PC-3 (cell line): ENCODE measurements around the gene LHFPL5.

Experiments used
- EZH2phosphoT487 ChIP-seq: fragments of 300-600 bp; sonication (generic); IDR thresholded peaks from 2 replicates; pipeline ENCODE4 v1.6.1; 2018; ENCODE audit warnings: mild to moderate bottlenecking, antibody characterized with exemption, low read length, borderline replicate concordance
- TF ChIP-seq, protein P1 (sequence below): fragments of 300-600 bp; sonication (generic); conservative IDR thresholded peaks from 2 replicates; pipeline ENCODE4 v1.5.1; 2017; ENCODE audit warnings: antibody characterized with exemption, low read depth, mild to moderate bottlenecking, low read length

DNA sequence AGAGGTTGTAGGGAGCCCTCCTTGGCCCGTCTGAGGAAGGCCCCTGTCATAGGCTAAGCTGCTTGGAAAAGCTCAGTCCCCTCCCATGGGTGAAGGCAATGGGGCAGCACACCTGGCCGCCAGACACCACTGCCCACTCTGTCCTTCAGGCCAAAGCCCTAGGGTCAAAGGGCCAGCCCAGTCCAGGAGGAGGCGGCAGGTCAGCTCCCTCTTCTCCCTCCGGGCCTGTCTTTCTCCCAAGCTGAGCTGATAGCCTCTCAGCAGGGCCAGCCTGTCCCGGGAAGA, 33.9 kb upstream of the LHFPL5 start:
- TF ChIP-seq EZH2phosphoT487, result no peak
- TF ChIP-seq, protein P1, sequence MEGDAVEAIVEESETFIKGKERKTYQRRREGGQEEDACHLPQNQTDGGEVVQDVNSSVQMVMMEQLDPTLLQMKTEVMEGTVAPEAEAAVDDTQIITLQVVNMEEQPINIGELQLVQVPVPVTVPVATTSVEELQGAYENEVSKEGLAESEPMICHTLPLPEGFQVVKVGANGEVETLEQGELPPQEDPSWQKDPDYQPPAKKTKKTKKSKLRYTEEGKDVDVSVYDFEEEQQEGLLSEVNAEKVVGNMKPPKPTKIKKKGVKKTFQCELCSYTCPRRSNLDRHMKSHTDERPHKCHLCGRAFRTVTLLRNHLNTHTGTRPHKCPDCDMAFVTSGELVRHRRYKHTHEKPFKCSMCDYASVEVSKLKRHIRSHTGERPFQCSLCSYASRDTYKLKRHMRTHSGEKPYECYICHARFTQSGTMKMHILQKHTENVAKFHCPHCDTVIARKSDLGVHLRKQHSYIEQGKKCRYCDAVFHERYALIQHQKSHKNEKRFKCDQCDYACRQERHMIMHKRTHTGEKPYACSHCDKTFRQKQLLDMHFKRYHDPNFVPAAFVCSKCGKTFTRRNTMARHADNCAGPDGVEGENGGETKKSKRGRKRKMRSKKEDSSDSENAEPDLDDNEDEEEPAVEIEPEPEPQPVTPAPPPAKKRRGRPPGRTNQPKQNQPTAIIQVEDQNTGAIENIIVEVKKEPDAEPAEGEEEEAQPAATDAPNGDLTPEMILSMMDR, result no peak
